Measurements from ENCODE around the gene TAS2R41. TPM values are rescaled to one million over a fixed set of nuclear protein-coding genes. Genes with fewer than 3 reads are reported as not detected.
"Not testable (repeated sequence)": the region's sequence is repeated elsewhere in the genome, so short reads cannot be mapped to it uniquely, and the experiment has no call there.

The TAS2R41 gene
- total RNA-seq, 1 donor from 2014 or later = not detected

DNA sequence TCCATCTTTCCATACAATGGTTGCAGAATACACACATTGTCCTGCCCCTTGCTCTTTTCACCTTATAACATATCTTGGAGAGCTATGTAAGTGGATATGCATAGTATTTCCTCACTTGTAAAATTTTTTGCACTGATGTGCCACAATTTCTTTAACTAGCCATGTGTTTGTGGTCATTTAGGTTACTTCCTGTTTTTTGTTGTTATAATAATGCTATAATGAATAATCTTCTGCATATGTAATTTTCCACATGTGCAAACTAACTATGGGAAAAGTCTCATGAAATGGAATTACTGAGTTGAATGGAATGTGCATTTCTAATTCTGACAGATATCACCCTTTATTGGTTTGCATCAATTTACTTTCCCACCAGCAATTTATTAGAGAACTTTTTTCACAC lies 2.8 kb downstream of the TAS2R41 start:
- H3K9me3 ChIP-seq = no peaks in the 10 kb centered on the region
- TF ChIP-seq, protein P1, sequence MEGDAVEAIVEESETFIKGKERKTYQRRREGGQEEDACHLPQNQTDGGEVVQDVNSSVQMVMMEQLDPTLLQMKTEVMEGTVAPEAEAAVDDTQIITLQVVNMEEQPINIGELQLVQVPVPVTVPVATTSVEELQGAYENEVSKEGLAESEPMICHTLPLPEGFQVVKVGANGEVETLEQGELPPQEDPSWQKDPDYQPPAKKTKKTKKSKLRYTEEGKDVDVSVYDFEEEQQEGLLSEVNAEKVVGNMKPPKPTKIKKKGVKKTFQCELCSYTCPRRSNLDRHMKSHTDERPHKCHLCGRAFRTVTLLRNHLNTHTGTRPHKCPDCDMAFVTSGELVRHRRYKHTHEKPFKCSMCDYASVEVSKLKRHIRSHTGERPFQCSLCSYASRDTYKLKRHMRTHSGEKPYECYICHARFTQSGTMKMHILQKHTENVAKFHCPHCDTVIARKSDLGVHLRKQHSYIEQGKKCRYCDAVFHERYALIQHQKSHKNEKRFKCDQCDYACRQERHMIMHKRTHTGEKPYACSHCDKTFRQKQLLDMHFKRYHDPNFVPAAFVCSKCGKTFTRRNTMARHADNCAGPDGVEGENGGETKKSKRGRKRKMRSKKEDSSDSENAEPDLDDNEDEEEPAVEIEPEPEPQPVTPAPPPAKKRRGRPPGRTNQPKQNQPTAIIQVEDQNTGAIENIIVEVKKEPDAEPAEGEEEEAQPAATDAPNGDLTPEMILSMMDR (IDR thresholded peaks at IDR 0.05) = no peak
- no peak for DNase-seq (ENCODE audit: low spot score in 2 of 2)
- no peak overlapping the region for H3K27ac ChIP-seq
- no peaks in the 10 kb centered on the region for H3K36me3 ChIP-seq
- H3K4me1 ChIP-seq = no peaks in the 10 kb centered on the region
- no peak overlapping the region for H3K4me3 ChIP-seq
- no peaks in the 10 kb centered on the region for H3K27me3 ChIP-seq
- intact Hi-C loops (cut with DNase I) = no loop called here

DNA sequence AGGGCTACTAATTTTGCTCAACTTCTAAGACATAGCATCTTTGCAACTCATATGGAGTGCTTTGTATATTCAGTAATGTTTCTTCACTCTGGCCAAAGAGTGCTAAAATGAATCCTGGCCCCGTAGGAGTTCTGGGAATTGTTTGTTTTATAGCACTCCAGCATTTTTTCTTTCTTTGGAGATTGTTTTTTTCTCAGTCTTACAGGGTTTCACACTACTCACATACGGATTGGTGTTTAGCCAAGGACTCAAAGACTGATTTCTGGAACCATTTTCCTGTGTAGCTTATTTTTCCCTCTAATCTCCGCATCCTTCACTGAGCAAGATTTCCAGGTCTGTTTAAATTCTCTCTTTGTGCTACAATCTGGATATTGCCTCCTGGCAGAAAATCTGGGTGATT lies 6.4 kb downstream of the TAS2R41 start:
- TF ChIP-seq, protein P1 (IDR thresholded peaks at IDR 0.05) = no peak
- no peak for DNase-seq (ENCODE audit: low spot score in 2 of 2)
- Histone ChIP-seq H3K4me3 (no peak overlapping the region), H3K36me3 (no peaks in the 10 kb centered on the region), H3K27me3 (no peaks in the 10 kb centered on the region), H3K4me1 (no peaks in the 10 kb centered on the region), H3K9me3 (no peaks in the 10 kb centered on the region), H3K27ac (no peak overlapping the region)
- intact Hi-C loops (cut with DNase I) = no loop called here

DNA sequence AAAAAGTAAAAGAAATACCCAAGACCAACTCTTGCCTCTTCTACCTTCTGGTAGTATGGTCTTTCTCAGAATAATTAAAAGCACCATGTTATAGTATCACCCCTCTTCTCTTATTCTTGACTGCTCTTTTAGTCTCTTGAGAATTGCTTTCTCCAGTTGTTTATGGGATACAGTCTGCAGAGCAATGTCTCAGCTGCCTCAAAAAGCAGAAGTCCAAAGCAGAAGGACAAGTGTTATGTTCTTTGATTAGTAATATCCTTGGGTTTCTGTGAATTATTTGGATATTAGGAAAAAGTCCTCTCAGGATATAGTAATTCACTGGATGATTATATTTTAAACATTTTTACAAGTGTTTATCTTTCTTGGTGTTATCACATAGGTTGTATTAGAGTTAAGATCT lies 7.4 kb downstream of the TAS2R41 start:
- TF ChIP-seq, protein P1 (IDR thresholded peaks at IDR 0.05) = no peak
- Histone ChIP-seq H3K27ac (no peak overlapping the region), H3K4me3 (no peak overlapping the region), H3K27me3 (no peaks in the 10 kb centered on the region), H3K4me1 (no peaks in the 10 kb centered on the region), H3K36me3 (no peaks in the 10 kb centered on the region), H3K9me3 (no peaks in the 10 kb centered on the region)
- intact Hi-C loops (cut with DNase I) = no loop called here
- no peak for DNase-seq (ENCODE audit: low spot score in 2 of 2)

DNA sequence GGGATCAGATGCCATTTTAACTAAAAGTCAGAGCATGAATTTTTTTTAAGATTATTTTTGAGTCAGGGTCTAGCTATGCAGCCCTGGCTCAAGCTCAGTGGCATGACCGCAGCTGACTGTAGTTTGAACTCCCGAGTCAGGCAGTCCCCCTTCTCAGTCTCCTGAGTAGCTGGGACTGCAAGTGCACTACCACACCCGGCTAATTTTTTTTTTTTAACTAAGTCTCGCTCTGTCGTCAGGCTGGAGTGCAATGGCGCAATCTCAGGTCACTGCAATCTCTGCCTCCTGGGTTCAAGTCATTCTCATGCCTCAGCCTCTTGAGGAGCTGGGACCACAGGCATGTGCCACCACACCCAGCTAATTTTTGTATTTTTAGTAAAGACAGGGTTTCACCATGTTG lies 7.8 kb downstream of the TAS2R41 start:
- TF ChIP-seq, protein P1 (IDR thresholded peaks at IDR 0.05) = no peak
- H3K36me3 ChIP-seq = no peaks in the 10 kb centered on the region
- no peaks in the 10 kb centered on the region for H3K27me3 ChIP-seq
- DNase-seq (ENCODE audit: low spot score in 2 of 2) = no peak
- intact Hi-C loops (cut with DNase I) = no loop called here
- H3K27ac ChIP-seq = no peak overlapping the region
- H3K9me3 ChIP-seq = no peaks in the 10 kb centered on the region
- H3K4me3 ChIP-seq = no peak overlapping the region
- H3K4me1 ChIP-seq = no peaks in the 10 kb centered on the region

DNA sequence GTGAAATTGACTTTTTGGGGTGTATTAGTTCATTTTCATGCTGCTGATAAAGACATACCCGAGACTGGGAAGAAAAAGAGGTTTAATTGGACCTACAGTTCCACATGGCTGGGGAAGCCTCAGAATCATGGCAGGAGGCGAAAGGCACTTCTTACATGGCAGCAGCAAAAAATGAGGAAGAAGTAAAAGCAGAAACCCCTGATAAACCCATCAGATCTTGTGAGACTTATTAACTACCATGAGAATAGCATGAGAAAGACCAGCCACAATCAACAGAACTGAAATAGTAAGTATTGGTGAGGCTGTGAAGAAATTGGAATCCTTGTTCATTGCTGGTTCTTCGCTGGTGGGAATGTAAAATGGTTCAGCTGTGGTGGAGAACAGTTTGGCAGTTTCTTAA lies 8.6 kb downstream of the TAS2R41 start:
- H3K9me3 ChIP-seq; H3K4me1 ChIP-seq; H3K27ac ChIP-seq; H3K27me3 ChIP-seq; DNase-seq (ENCODE audit: low spot score in 2 of 2); intact Hi-C loops (cut with DNase I); H3K36me3 ChIP-seq; H3K4me3 ChIP-seq: not testable (repeated sequence)

DNA sequence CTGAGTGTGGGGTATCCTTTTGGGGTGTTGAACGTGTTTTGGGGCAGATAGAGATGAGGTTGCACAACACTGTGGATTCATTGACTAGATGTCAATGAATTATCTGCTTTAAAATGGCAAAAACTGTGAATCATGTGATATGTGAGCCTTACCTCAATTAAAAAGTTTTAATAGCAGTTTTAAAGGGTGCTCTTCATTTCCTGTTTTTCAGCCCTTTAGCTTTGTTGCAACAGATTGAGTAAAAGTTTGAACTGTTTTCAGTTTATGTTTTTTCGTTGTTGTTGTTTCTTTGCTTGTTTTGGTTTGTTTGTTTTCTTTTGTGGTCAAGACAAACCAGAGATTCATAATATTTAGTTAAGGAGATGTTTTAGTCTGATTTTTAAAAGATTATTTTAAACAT lies 9.4 kb downstream of the TAS2R41 start:
- Histone ChIP-seq H3K27me3 (no peaks in the 10 kb centered on the region), H3K4me1 (no peaks in the 10 kb centered on the region), H3K36me3 (no peaks in the 10 kb centered on the region), H3K27ac (no peak overlapping the region), H3K9me3 (no peaks in the 10 kb centered on the region), H3K4me3 (no peak overlapping the region)
- intact Hi-C loops (cut with DNase I) = no loop called here
- TF ChIP-seq, protein P1 (IDR thresholded peaks at IDR 0.05) = no peak
- DNase-seq (ENCODE audit: low spot score in 2 of 2) = no peak
